ENCODE results near the gene BHLHE41. TPM values are rescaled to one million over a fixed set of nuclear protein-coding genes. Genes with fewer than 3 reads are reported as not detected.

BHLHE41 gene
- total and polyA plus RNA-seq, 9 of the 15 experiments (the other 6 are each of a cell fraction or from before 2014, with no cell fraction given): not detected

- no peak for TF ChIP-seq HEY1 (CRISPR knock-in tag; IDR thresholded peaks at IDR 0.05; ENCODE audit: borderline replicate concordance)
- TF ChIP-seq LCOR (CRISPR knock-in tag; IDR thresholded peaks at IDR 0.05): no peak
- TF ChIP-seq GABPA (tag; conservative IDR thresholded peaks at IDR 0.05; ENCODE audit: low read depth): no peak
- TF ChIP-seq SLC30A9 (CRISPR knock-in tag; IDR thresholded peaks at IDR 0.05): no peak
Observed at GRCh38 chr12:26113853-26114719, 10.8 kb downstream of the BHLHE41 start (continued).

DNA sequence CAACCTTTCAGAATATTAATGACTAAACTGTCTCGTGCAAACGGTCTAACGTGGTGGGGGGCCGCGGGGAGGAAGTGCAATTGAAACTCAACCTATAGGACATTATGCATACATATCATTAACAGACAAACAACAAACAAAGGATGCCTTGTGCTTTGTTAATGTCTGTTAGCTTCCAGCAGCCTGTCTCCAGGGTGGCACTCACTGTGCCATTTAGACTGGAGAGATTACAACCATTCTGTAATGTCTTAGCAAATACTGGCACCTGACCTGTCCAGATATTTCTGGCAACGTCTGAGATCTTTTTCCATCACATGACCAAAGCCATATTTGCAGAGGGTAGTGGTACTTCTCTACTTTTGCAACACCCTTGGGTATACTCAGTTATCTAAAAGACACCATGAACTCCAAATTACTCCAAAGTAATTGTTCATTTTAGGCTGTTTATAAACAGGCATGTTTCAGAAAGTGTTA, 11.6 kb downstream of the BHLHE41 start:
- Histone ChIP-seq H3K4me2 (ENCODE audit: insufficient read depth, low read length) (no peak overlapping the region), H3K36me3 (ENCODE audit: control insufficient read depth, insufficient read depth, low read length) (no peaks in the 10 kb centered on the region), H4K20me1 (replicated peaks; ENCODE audit: control insufficient read depth, insufficient read depth, low read length) (no peaks in the 10 kb centered on the region), H3K27ac (ENCODE audit: extremely low read depth, low read depth, low read length) (no peak overlapping the region), H3K9me3 (replicated peaks; ENCODE audit: control insufficient read depth, insufficient read depth, low read depth, low read length) (no peaks in the 10 kb centered on the region), H3K27me3 (ENCODE audit: control insufficient read depth in 2 of 2, insufficient read depth in 2 of 2, low read length in 2 of 2) (no peaks in the 10 kb centered on the region; a peak in 1 of 5 replicates), H3K4me3 (no peak overlapping the region), H3K9ac (ENCODE audit: insufficient read depth in 1 of 2, low read depth in 2 of 2, low read length in 2 of 2) (no peak overlapping the region), H3K9me1 (ENCODE audit: control insufficient read depth, insufficient read depth, low read length) (no peaks in the 10 kb centered on the region), H3K79me2 (ENCODE audit: control insufficient read depth, insufficient read depth, low read length) (no peaks in the 10 kb centered on the region), H3K4me1 (replicated peaks in 1 of 2; ENCODE audit: control insufficient read depth in 2 of 2, insufficient read depth in 2 of 2, low read length in 2 of 2) (peaks cover 11 to 20% of the 10 kb centered on the region in 2 experiments; a peak in 4 of 5 replicates), H2AFZ (ENCODE audit: low read depth, low read length) (peak overlapping the region; percentile 94; the same call in 1 of the 2 replicates)
- TF ChIP-seq, protein P1, sequence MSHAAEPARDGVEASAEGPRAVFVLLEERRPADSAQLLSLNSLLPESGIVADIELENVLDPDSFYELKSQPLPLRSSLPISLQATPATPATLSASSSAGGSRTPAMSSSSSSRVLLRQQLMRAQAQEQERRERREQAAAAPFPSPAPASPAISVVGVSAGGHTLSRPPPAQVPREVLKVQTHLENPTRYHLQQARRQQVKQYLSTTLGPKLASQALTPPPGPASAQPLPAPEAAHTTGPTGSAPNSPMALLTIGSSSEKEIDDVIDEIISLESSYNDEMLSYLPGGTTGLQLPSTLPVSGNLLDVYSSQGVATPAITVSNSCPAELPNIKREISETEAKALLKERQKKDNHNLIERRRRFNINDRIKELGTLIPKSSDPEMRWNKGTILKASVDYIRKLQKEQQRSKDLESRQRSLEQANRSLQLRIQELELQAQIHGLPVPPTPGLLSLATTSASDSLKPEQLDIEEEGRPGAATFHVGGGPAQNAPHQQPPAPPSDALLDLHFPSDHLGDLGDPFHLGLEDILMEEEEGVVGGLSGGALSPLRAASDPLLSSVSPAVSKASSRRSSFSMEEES (CRISPR knock-in tag; IDR thresholded peaks at IDR 0.05): peak; percentile 53
- no peak for TF ChIP-seq PURB (CRISPR knock-in tag; IDR thresholded peaks at IDR 0.05; ENCODE audit: low read depth)
- no peak for DNase-seq (ENCODE audit: extremely low read depth in 1 of 4, low spot score in 3 of 4)
- peak; percentile 44 for FAIRE-seq
- POLR2A ChIA-PET: interaction anchor here (0.6 kb wide), 1 partner anchor 136 kb away, joined by 4 read pairs; no protein-coding TSS in a partner anchor
- CTCF ChIA-PET (ENCODE audit: low intra/inter-chr PET ratio): no interaction called here
- BruUV-seq (replicated peaks): no TSS peak
- intact Hi-C loops (cut with micrococcal nuclease) (no loop called here), in situ Hi-C loops (cut with MboI) (no loop called here)
- WGBS (ENCODE audit: insufficient coverage, low coverage, missing lambda C conversion rate): 84% methylated on average over 6 of the region's 6 CpGs
- no peak for ATAC-seq

All from K562 (cell line).